PC-3 (cell line): Measurements from ENCODE around the gene UBE2D2. TPM values are rescaled to one million over a fixed set of nuclear protein-coding genes. Genes with fewer than 3 reads are reported as not detected.

Experiments
- ATAC-seq: fragments of 200-7000 bp; cut with Tn5 transposase; 2 replicates; pipeline ENCODE4 v1.9.1; 2020; ENCODE audit warnings: mild to moderate bottlenecking, moderate library complexity
- BruUV-seq: library from RNA; stranded (reverse); fragments of 400-500 nt; replicated peaks from 2 replicates; lab custom pipeline; 2021; lab: Mats Ljungman, UMichigan
- CTCF ChIA-PET: fragments of 300-600 bp; sonication (Branson Sonifier 250); formaldehyde crosslinking; loops from one replicate; lab custom pipeline; 2022; ENCODE audit warnings: antibody characterized with exemption; lab: Charles Lee
- POLR2A ChIA-PET: fragments of 300-600 bp; sonication (Branson Sonifier 250); formaldehyde crosslinking; loops from one replicate; lab custom pipeline; 2022; ENCODE audit warnings: antibody characterized with exemption; ENCODE audit not compliant: unreplicated experiment; lab: Charles Lee
- DNase-seq: peaks from one replicate; pipeline ENCODE4 v3.0.0-alpha.2; 2015
- H2AFZ ChIP-seq: fragments of 300-600 bp; sonication (generic); 2 replicates; pipeline ENCODE4 v1.6.0; 2016; ENCODE audit warnings: antibody characterized with exemption, low read length
- H3F3A ChIP-seq: fragments of 300-600 bp; sonication (generic); one replicate; pipeline ENCODE4 v1.6.0; 2017; ENCODE audit warnings: antibody characterized with exemption, low read length, control low read depth, mild to moderate bottlenecking; ENCODE audit not compliant: unreplicated experiment
- H3K27ac ChIP-seq: fragments of 300-600 bp; sonication (generic); 2 replicates; pipeline ENCODE4 v1.5.1; 2016; ENCODE audit warnings: mild to moderate bottlenecking, low read length
- H3K27me3 ChIP-seq: fragments of 300-600 bp; sonication (generic); 2 replicates; pipeline ENCODE4 v1.6.1; 2016; ENCODE audit warnings: low read length, mixed read lengths
- H3K36me3 ChIP-seq: fragments of 300-600 bp; sonication (generic); 2 replicates; pipeline ENCODE4 v1.6.1; 2016; ENCODE audit warnings: low read depth, mixed run types, low read length, mixed read lengths
- H3K4me1 ChIP-seq: fragments of 300-600 bp; sonication (generic); 2 replicates; pipeline ENCODE4 v1.5.1; 2016; ENCODE audit warnings: low read length; ENCODE audit not compliant: insufficient read depth
- H3K4me2 ChIP-seq: fragments of 300-600 bp; sonication (generic); 2 replicates; pipeline ENCODE4 v1.6.0; 2016; ENCODE audit warnings: low read length
- H3K4me3 ChIP-seq: fragments of 300-600 bp; sonication (generic); 2 replicates; pipeline ENCODE4 v1.5.1; 2016; ENCODE audit warnings: mild to moderate bottlenecking, low read length, mixed read lengths
- H3K79me2 ChIP-seq: fragments of 300-600 bp; sonication (generic); 2 replicates; pipeline ENCODE4 v1.6.1; 2017; ENCODE audit warnings: low read length, mixed read lengths
- H3K9ac ChIP-seq: fragments of 300-600 bp; sonication (generic); 2 replicates; pipeline ENCODE4 v1.6.0; 2016; ENCODE audit warnings: mild to moderate bottlenecking, low read length
- H3K9me2 ChIP-seq: fragments of 300-600 bp; sonication (generic); replicated peaks from 2 replicates; pipeline ENCODE4 v1.6.1; 2016; ENCODE audit warnings: mixed run types, low read length, mixed read lengths
- H3K9me3 ChIP-seq: fragments of 300-600 bp; sonication (generic); 2 replicates; pipeline ENCODE4 v1.6.1; 2016; ENCODE audit warnings: low read length, mixed read lengths
- H4K20me1 ChIP-seq: fragments of 300-600 bp; sonication (generic); 2 replicates; pipeline ENCODE4 v1.6.1; 2016; ENCODE audit warnings: low read length, mixed read lengths
- CTCF ChIP-seq: fragments of 300-600 bp; sonication (generic); conservative IDR thresholded peaks from 2 replicates; pipeline ENCODE4 v1.5.1; 2017; ENCODE audit warnings: antibody characterized with exemption, low read depth, mild to moderate bottlenecking, low read length
- EZH2 ChIP-seq: fragments of 300-600 bp; sonication (generic); IDR thresholded peaks from one replicate; pipeline ENCODE4 v1.6.1; 2017; ENCODE audit warnings: antibody characterized with exemption, mild to moderate bottlenecking, low read length; ENCODE audit not compliant: unreplicated experiment
- EZH2phosphoT487 ChIP-seq: fragments of 300-600 bp; sonication (generic); IDR thresholded peaks from 2 replicates; pipeline ENCODE4 v1.6.1; 2018; ENCODE audit warnings: mild to moderate bottlenecking, antibody characterized with exemption, low read length, borderline replicate concordance
- intact Hi-C: fragments of 100-400 bp; cut with micrococcal nuclease; formaldehyde crosslinking; loops from 2 replicates; pipeline ENCODE4 v1.9.0; 2023
- total RNA-seq: library from RNA; depleted of rRNA; stranded (reverse); fragments of >200 nt; gene quantifications from 2 replicates; pipeline ENCODE4 v1.2.3, GENCODE V29; 2014

The UBE2D2 gene
- total RNA-seq, 1 experiment from 2014 or later, result 98.7 TPM

- H3K36me3 ChIP-seq, result no peaks in the 10 kb centered on the region
- peak; percentile 73 for DNase-seq
- H3F3A ChIP-seq, result no peaks in the 10 kb centered on the region
- TSS peak; percentile 98 for BruUV-seq
- peak overlapping the region; percentile 82 for H2AFZ ChIP-seq
- intact Hi-C loops, result no loop called here
- TF ChIP-seq EZH2, result no peak
- TF ChIP-seq EZH2phosphoT487, result no peak
- no peak for TF ChIP-seq CTCF
- peaks cover 47% of the 10 kb centered on the region for H3K4me1 ChIP-seq
- H3K9me2 ChIP-seq, result no peaks in the 10 kb centered on the region
- H3K9ac ChIP-seq, result peak overlapping the region; percentile 64
- H3K27me3 ChIP-seq, result no peaks in the 10 kb centered on the region
- ChIA-PET CTCF (interaction anchor here (0.5 to 1.3 kb wide), 3 partner anchors 10 to 1286 kb away, joined by 3 to 14 read pairs (median 3); partner anchors contain the start of genes CXXC5 and KDM3B), POLR2A (interaction anchor here (0.6 kb wide), 1 partner anchor 173 kb away, joined by 3 read pairs; no protein-coding TSS in a partner anchor)
- H3K79me2 ChIP-seq, result no peaks in the 10 kb centered on the region
- ATAC-seq, result peak; percentile 64
- no peaks in the 10 kb centered on the region for H3K9me3 ChIP-seq
- no peaks in the 10 kb centered on the region for H4K20me1 ChIP-seq
- peak overlapping the region; percentile 83 for H3K27ac ChIP-seq
- peak overlapping the region; percentile 68 for H3K4me3 ChIP-seq
- H3K4me2 ChIP-seq, result peak overlapping the region; percentile 88
Measured at GRCh38 chr5:139638090-139638735, 77.1 kb downstream of the UBE2D2 start.

- H3K4me2 ChIP-seq, result peak overlapping the region; percentile 88
- H3K27me3 ChIP-seq, result no peaks in the 10 kb centered on the region
- no peaks in the 10 kb centered on the region for H4K20me1 ChIP-seq
- DNase-seq (no peak), ATAC-seq (no peak)
- POLR2A ChIA-PET, result interaction anchor here (0.6 kb wide), 1 partner anchor 173 kb away, joined by 3 read pairs; no protein-coding TSS in a partner anchor
- H3K27ac ChIP-seq, result peak overlapping the region; percentile 83
- CTCF ChIA-PET, result interaction anchor here (1.3 kb wide), 1 partner anchor 9 kb away, joined by 3 read pairs; the partner anchor contains the start of gene CXXC5
- H3K9ac ChIP-seq, result no peak overlapping the region
- no TSS peak for BruUV-seq
- no peak overlapping the region for H3K4me3 ChIP-seq
- intact Hi-C loops, result no loop called here
- no peaks in the 10 kb centered on the region for H3F3A ChIP-seq
- no peaks in the 10 kb centered on the region for H3K36me3 ChIP-seq
- no peaks in the 10 kb centered on the region for H3K79me2 ChIP-seq
- H3K4me1 ChIP-seq, result peaks cover 54% of the 10 kb centered on the region
- peak overlapping the region; percentile 82; the same call in 1 of the 2 replicates for H2AFZ ChIP-seq
- H3K9me2 ChIP-seq, result no peaks in the 10 kb centered on the region
- no peaks in the 10 kb centered on the region for H3K9me3 ChIP-seq
- TF ChIP-seq CTCF (no peak), EZH2 (no peak), EZH2phosphoT487 (no peak)
Measured at GRCh38 chr5:139638736-139639618, 77.8 kb downstream of the UBE2D2 start.
